ENCODE results near the gene PALLD. TPM values are rescaled to one million over a fixed set of nuclear protein-coding genes. Genes with fewer than 3 reads are reported as not detected.

PALLD gene
- total RNA-seq, 1 experiment from 2014 or later: 6.5 TPM

- Histone ChIP-seq H3K27ac (ENCODE audit: low read length) (no peak overlapping the region), H3K27me3 (ENCODE audit: control insufficient read depth, insufficient read depth, low read length) (no peaks in the 10 kb centered on the region), H3K9me3 (ENCODE audit: control insufficient read depth, insufficient read depth, low read depth, low read length) (no peaks in the 10 kb centered on the region), H3K4me3 (ENCODE audit: low read depth in 2 of 2, low read length in 2 of 2) (no peak overlapping the region), H3K4me1 (ENCODE audit: control insufficient read depth, insufficient read depth, low read length) (no peaks in the 10 kb centered on the region), H3K36me3 (ENCODE audit: control insufficient read depth, insufficient read depth, low read length) (no peaks in the 10 kb centered on the region)
- intact Hi-C loops (cut with micrococcal nuclease; ENCODE audit: unreplicated experiment) (no loop called here), in situ Hi-C loops (cut with HindIII; ENCODE audit: low pct_unique_long_range_greater_than_20kb, low sequenced_read_pairs) (no loop called here)
- CTCF ChIA-PET: no interaction called here
- BruUV-seq (replicated peaks): no TSS peak
- DNase-seq (ENCODE audit: low read depth, low spot score) (no peak), ATAC-seq (no peak)
- no peak for TF ChIP-seq POLR2AphosphoS5 (IDR thresholded peaks at IDR 0.05; ENCODE audit: low read depth, low read length)
- no peak for TF ChIP-seq TCF7L2 (IDR thresholded peaks at IDR 0.05; ENCODE audit: low read depth, low read length)
- POLR2A ChIA-PET: no interaction called here
Observed at GRCh38 chr4:168652755-168653154, 155.9 kb downstream of the PALLD start.

GRCh38 chr4:168654104-168654847, 157.4 kb downstream of the PALLD start:
- in situ Hi-C loops (cut with HindIII; ENCODE audit: low pct_unique_long_range_greater_than_20kb, low sequenced_read_pairs): no loop called here
- Histone ChIP-seq H3K4me3 (ENCODE audit: low read depth in 2 of 2, low read length in 2 of 2) (no peak overlapping the region), H3K36me3 (ENCODE audit: control insufficient read depth, insufficient read depth, low read length) (no peaks in the 10 kb centered on the region), H3K27me3 (ENCODE audit: control insufficient read depth, insufficient read depth, low read length) (no peaks in the 10 kb centered on the region), H3K4me1 (ENCODE audit: control insufficient read depth, insufficient read depth, low read length) (no peaks in the 10 kb centered on the region), H3K9me3 (ENCODE audit: control insufficient read depth, insufficient read depth, low read depth, low read length) (no peaks in the 10 kb centered on the region), H3K27ac (ENCODE audit: low read length) (no peak overlapping the region)
- no peak for ATAC-seq
- intact Hi-C loops (cut with micrococcal nuclease; ENCODE audit: unreplicated experiment): no loop called here
- CTCF ChIA-PET: no interaction called here
- DNase-seq (ENCODE audit: low read depth, low spot score): no peak
- BruUV-seq (replicated peaks): no TSS peak
- POLR2A ChIA-PET: no interaction called here
- no peak for TF ChIP-seq SIN3A (IDR thresholded peaks at IDR 0.05; ENCODE audit: borderline replicate concordance, insufficient read depth, low read depth, low read length)

GRCh38 chr4:168654848-168655174, 158.0 kb downstream of the PALLD start:
- BruUV-seq (replicated peaks): no TSS peak
- intact Hi-C loops (cut with micrococcal nuclease; ENCODE audit: unreplicated experiment): no loop called here

GRCh38 chr4:168655182-168655581, 158.3 kb downstream of the PALLD start:
- in situ Hi-C loops (cut with HindIII; ENCODE audit: low pct_unique_long_range_greater_than_20kb, low sequenced_read_pairs): no loop called here
- POLR2A ChIA-PET: no interaction called here
- Histone ChIP-seq H3K9me3 (ENCODE audit: control insufficient read depth, insufficient read depth, low read depth, low read length) (no peaks in the 10 kb centered on the region), H3K36me3 (ENCODE audit: control insufficient read depth, insufficient read depth, low read length) (no peaks in the 10 kb centered on the region), H3K4me3 (ENCODE audit: low read depth in 2 of 2, low read length in 2 of 2) (no peak overlapping the region), H3K4me1 (ENCODE audit: control insufficient read depth, insufficient read depth, low read length) (no peaks in the 10 kb centered on the region), H3K27me3 (ENCODE audit: control insufficient read depth, insufficient read depth, low read length) (no peaks in the 10 kb centered on the region), H3K27ac (ENCODE audit: low read length) (no peak overlapping the region)
- CTCF ChIA-PET: no interaction called here
- TF ChIP-seq TCF7L2 (IDR thresholded peaks at IDR 0.05; ENCODE audit: low read depth, low read length): no peak
- TF ChIP-seq POLR2AphosphoS5 (IDR thresholded peaks at IDR 0.05; ENCODE audit: low read depth, low read length): no peak
- no peak for TF ChIP-seq SIN3A (IDR thresholded peaks at IDR 0.05; ENCODE audit: borderline replicate concordance, insufficient read depth, low read depth, low read length)
- no peak for TF ChIP-seq CTCF (IDR thresholded peaks at IDR 0.05)
- no peak for TF ChIP-seq REST (IDR thresholded peaks at IDR 0.05; ENCODE audit: insufficient read depth in 1 of 2, low read depth in 2 of 2, low read length in 1 of 2)
- intact Hi-C loops (cut with micrococcal nuclease; ENCODE audit: unreplicated experiment): no loop called here
- no peak for DNase-seq (ENCODE audit: low read depth, low spot score)
- BruUV-seq (replicated peaks): no TSS peak
- no peak for ATAC-seq

More at GRCh38 chr4:168654848-168655174, 158.0 kb downstream of the PALLD start:
- Histone ChIP-seq H3K27ac (ENCODE audit: low read length) (no peak overlapping the region), H3K9me3 (ENCODE audit: control insufficient read depth, insufficient read depth, low read depth, low read length) (no peaks in the 10 kb centered on the region), H3K4me1 (ENCODE audit: control insufficient read depth, insufficient read depth, low read length) (no peaks in the 10 kb centered on the region), H3K4me3 (ENCODE audit: low read depth in 2 of 2, low read length in 2 of 2) (no peak overlapping the region), H3K27me3 (ENCODE audit: control insufficient read depth, insufficient read depth, low read length) (no peaks in the 10 kb centered on the region), H3K36me3 (ENCODE audit: control insufficient read depth, insufficient read depth, low read length) (no peaks in the 10 kb centered on the region)
- no peak for TF ChIP-seq POLR2AphosphoS5 (IDR thresholded peaks at IDR 0.05; ENCODE audit: low read depth, low read length)
- DNase-seq (ENCODE audit: low read depth, low spot score) (no peak), ATAC-seq (no peak)
- ChIA-PET CTCF (no interaction called here), POLR2A (no interaction called here)
- in situ Hi-C loops (cut with HindIII; ENCODE audit: low pct_unique_long_range_greater_than_20kb, low sequenced_read_pairs): no loop called here

Data from Panc1 (cell line).